Bronchial epithelial cell (primary cell): ENCODE data around the gene SPTBN4. TPM values are rescaled to one million over a fixed set of nuclear protein-coding genes. Genes with fewer than 3 reads are reported as not detected.

ENCODE experiments used
- DNase-seq: peaks from one replicate; pipeline ENCODE4 v3.0.0-alpha.2; 2010; ENCODE audit warnings: low read depth
- FAIRE-seq: peaks from 2 replicates; lab custom pipeline; 2011; peaks lifted over from hg19 to GRCh38; lab: Jason Lieb, UNC
- H3K27me3 ChIP-seq: 2 replicates; pipeline ENCODE4 v1.5.1; 2011; ENCODE audit warnings: low read length; ENCODE audit not compliant: control insufficient read depth, insufficient read depth
- H3K36me3 ChIP-seq: 2 replicates; pipeline ENCODE4 v1.5.1; 2011; ENCODE audit warnings: low read length; ENCODE audit not compliant: control insufficient read depth, insufficient read depth
- H3K4me3 ChIP-seq: 2 replicates; pipeline ENCODE4 v1.5.1; 2011; ENCODE audit warnings: mild to moderate bottlenecking, low read depth, low read length, control low read depth
- CTCF ChIP-seq: IDR thresholded peaks from 2 replicates; pipeline ENCODE4 v1.5.1; 2011; ENCODE audit warnings: mild to moderate bottlenecking, moderate library complexity, low read length, control low read depth, inconsistent platforms; ENCODE audit not compliant: insufficient read depth, severe bottlenecking
- total RNA-seq: library from RNA; depleted of rRNA; stranded (reverse); fragments of >200 nt; gene quantifications from 2 replicates; pipeline ENCODE4 v1.2.1, GENCODE V29; 2014

The SPTBN4 gene
- 0.53 and 1.8 TPM in 2 replicates for total RNA-seq

DNA sequence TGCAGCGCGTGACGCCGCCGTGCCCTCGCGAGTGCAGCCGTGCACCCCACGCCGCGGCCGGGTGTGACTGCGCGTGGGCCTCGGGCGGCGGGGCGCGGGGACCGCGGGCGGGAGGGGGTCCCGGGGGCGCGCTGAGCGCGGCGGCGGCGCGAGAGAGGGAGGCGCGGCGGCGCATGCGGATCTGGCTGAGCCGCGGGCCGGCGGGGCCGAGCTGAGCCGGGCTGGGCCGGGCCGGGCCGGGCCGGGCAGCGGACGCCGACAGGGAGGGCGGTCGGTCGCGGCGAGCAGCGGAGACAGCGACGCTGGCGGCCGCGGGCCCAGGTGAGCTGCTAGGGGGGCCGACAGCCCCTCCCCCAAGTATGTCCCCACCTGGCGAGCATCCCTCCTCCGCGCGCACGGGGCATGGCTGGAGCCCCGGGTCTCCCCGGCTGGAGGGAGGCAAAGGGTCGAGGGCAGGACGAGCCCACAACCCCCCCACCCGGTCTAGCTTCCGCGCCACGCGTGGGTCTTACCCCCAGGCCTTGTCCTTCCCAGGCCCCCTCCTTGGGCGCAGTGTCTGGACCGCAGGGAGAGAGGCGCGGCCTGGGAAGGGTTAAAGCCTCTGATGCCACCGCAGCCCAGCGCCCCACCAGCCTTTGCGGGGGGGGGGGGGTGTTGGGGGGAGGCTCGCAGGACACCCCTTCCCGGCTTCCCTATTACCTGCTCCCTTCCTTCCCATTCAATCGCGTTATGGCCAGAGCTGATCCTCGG is at the start of gene SPTBN4:
SPTBN4 (plus strand) TSS at position 17 of the 750 bp plus-strand sequence. CDS start 5,621 bp downstream, outside the sequence.
- FAIRE-seq: no peak
- no peak for DNase-seq
- H3K4me3 ChIP-seq: peak within 1 kb of the TSS; percentile 37
- peaks cover 2% of the 10 kb centered on the region for H3K27me3 ChIP-seq
- TF ChIP-seq CTCF: no peak
- H3K36me3 ChIP-seq: no peaks in the 10 kb centered on the region

- peaks cover 4% of the 10 kb centered on the region for H3K36me3 ChIP-seq
- DNase-seq (no peak), FAIRE-seq (no peak)
- no peak overlapping the region for H3K4me3 ChIP-seq
- no peak for TF ChIP-seq CTCF
- no peaks in the 10 kb centered on the region for H3K27me3 ChIP-seq
These were observed 49.2 kb upstream of the SPTBN4 start for GRCh38 chr19:40417643-40417981.

- FAIRE-seq (no peak), DNase-seq (no peak)
- peaks cover 8% of the 10 kb centered on the region for H3K36me3 ChIP-seq
- no peaks in the 10 kb centered on the region for H3K27me3 ChIP-seq
- no peak for TF ChIP-seq CTCF
- no peak overlapping the region for H3K4me3 ChIP-seq
These were observed 48.8 kb upstream of the SPTBN4 start for GRCh38 chr19:40418040-40418439.

- Histone ChIP-seq H3K4me3 (no peak overlapping the region), H3K27me3 (no peaks in the 10 kb centered on the region), H3K36me3 (peaks cover 12% of the 10 kb centered on the region)
- no peak for DNase-seq
- no peak for FAIRE-seq
- no peak for TF ChIP-seq CTCF
These were observed 47.7 kb upstream of the SPTBN4 start for GRCh38 chr19:40419066-40419612.

DNA sequence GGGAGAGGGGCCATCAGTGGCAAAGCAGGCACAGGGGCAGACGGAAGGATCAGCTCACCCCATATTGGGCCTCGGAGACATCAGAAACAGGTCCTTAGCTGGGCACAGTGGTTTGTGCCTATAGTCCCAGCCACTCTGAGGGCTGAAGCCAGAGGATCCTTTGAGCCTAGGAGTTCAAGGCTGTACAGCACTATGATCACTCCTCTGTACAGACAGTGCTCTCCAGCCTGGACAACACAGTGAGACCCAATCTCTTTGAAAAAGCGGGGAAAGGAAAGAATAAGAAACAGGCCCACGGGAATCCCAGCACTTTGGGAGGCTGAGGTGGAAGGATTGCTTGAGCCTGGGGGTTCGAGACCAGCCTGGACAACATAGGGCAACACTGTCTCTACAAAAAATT is 47.0 kb upstream of the SPTBN4 start:
- FAIRE-seq: no peak
- Histone ChIP-seq H3K27me3 (no peaks in the 10 kb centered on the region), H3K36me3 (peaks cover 12% of the 10 kb centered on the region), H3K4me3 (no peak overlapping the region)
- no peak for DNase-seq
- no peak for TF ChIP-seq CTCF

- TF ChIP-seq CTCF: no peak
- Histone ChIP-seq H3K27me3 (no peaks in the 10 kb centered on the region), H3K4me3 (peak overlapping the region; percentile 71), H3K36me3 (peaks cover 12% of the 10 kb centered on the region)
- FAIRE-seq (no peak), DNase-seq (no peak)
These were observed 46.4 kb upstream of the SPTBN4 start for GRCh38 chr19:40420451-40420765.
